Activated T-cell treated with anti-CD3 and anti-CD28 coated beads, Interleukin-2, amount 50 U/mL, for 1 hour (primary cell): ENCODE data around the gene KCTD12.
A peak's percentile ranks its signal among the peaks of the same experiment; 100 is the strongest.
"Not testable (repeated sequence)": the region's sequence is repeated elsewhere in the genome, so short reads cannot be mapped to it uniquely, and the experiment has no call there.

Experiments used
- DNase-seq: peaks from one replicate; pipeline ENCODE4 v3.0.0-alpha.2; 2020

The KCTD12 gene

GRCh38 chr13:76886292-76887075 lies at the start of gene KCTD12:
TSS of gene KCTD12 (minus strand) at chr13:76886405. CDS start at chr13:76886148, 257 bp downstream.
- peak; percentile 85 for DNase-seq

- DNase-seq: no peak
Measured at GRCh38 chr13:76934671-76935070, 48.5 kb upstream of the KCTD12 start.

DNA sequence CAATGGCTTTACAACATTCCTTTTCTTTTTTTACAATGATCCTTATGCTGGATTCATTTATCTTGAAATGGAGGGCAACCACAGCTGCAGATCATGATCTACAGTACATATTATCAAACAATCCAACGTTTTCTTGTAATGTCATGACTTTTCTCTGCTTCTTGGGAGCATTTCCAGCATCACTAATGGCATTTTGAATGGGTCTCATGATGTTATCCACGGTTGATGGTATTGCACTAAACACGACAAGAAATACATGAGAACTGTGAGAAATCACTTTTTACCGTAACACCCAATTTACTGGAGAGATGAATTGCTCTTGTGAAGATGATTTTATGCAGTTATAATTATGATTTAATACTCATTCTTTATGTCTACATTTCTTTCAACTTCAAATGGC lies 45.9 kb upstream of the KCTD12 start:
- no peak for DNase-seq

DNA sequence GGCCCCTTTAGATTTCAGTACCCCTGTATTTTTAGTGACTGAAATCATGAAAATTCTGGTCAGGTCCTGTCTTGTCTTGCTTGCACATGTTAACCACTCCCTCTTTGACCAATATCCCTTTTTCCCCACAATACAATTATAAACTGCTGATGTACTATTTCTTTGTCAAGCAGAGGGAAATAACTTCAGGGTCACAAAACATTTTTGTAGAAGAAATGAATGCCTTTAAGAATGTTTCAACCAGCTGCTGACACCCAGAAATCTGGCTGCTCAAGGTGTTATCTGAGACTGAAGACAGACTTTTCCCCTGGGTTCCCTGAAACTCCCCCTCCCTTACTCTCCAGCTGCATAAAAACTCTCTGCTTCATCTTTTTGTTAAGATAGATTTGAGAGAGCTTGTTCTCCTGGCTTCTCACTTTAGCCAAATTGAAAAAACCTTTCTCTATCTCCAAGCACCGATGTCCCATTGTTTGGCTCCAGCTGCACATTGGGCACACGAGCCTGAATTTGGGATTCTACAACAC lies 43.7 kb upstream of the KCTD12 start:
- no peak for DNase-seq

GRCh38 chr13:76929320-76929719 lies 43.1 kb upstream of the KCTD12 start:
- DNase-seq: no peak

GRCh38 chr13:76928456-76928855 lies 42.3 kb upstream of the KCTD12 start:
- DNase-seq: no peak

GRCh38 chr13:76927955-76928354 lies 41.8 kb upstream of the KCTD12 start:
- no peak for DNase-seq

DNA sequence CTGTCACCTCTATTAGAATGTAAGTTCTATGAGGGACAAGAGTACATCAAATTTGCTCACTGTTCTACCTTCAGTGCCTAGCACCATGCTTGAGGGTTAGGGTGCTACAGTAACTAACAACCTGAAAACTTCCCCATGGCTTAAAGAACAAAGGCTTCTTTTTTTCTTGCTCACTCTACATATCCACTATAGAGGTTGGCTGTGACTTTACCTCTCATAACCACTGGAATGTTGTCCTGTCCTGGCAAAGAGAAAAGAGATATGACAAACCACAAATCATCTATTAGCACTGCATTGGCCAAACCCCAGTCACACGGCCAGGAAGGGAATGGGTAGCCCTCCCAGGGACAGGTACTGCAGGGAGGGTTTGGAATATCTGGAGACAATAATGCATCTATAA lies 38.9 kb upstream of the KCTD12 start:
- no peak for DNase-seq

DNA sequence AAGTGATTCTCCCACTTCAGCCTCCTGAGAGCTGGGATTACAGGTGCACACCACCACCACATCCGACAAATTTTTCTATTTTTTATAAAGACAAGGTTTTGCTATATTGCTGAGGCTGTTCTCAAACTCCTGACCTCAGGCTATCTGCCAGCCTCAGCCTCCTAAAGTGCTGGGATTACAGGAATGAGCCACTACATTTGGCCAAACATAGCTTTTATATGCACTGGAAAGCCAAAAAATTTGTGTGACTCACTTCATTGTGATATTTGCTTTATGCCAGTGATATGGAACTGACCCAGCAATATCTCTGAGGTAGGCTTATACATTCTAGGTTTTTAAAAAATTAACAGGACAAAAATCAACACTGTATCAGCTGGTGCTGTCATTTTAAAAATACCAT lies 35.3 kb upstream of the KCTD12 start:
- no peak for DNase-seq

DNA sequence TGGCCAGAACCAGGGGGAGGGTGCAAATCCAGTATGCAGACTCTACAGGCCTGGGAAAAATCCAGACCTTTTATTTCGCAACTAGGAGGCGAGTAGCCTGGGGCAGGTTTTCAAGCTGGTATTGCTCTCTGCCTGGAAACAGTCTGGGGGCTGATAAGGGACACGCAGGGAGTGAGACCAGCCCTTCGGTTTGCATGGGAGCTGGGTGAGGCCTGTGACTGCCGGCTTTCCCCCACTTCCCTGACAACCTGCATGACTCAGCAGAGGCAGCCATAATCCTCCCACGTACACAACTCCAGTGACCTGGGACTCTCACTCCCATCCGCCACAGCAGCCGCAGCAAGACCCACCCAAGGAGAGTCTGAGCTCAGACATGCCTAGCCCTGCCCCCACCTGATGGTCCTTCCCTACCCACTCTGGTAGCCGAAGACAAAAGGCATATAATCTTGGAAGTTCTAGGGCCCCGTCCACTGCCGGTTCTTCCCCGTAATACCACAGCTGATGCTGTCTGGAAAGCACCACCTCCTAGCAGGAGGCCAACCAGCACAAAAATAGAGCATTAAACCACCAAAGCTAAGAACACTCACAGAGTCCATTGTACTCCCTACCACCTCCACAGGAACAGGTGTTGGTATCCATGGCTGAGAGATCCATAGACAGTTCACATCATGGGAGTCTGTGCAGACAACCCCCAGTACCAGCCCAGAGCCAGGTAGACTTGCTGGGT lies 31.7 kb upstream of the KCTD12 start:
- not testable (repeated sequence) for DNase-seq

DNA sequence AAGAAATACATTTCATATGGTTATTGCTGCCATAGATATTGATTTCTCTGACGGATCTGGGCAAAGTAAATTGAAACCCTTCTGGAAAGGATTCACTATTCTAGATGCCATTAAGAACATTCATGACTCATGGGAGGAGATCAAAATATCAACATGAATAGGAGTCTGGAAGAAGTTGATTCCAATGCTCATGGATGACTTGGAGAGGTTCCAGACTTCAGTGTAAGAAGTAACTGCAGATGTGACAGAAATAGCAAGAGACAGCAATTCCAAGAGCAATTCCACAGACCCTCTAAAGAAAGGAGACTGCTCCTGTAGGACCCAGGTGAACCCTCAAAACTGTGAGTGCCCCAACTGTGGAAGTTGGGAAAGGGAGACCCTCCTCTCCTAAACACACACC lies 30.9 kb upstream of the KCTD12 start:
- no peak for DNase-seq

GRCh38 chr13:76913898-76914297 lies 27.7 kb upstream of the KCTD12 start:
- DNase-seq: no peak

- DNase-seq: no peak
Measured at GRCh38 chr13:76912476-76912875, 26.3 kb upstream of the KCTD12 start.

- DNase-seq: no peak
Measured at GRCh38 chr13:76904507-76904906, 18.3 kb upstream of the KCTD12 start.

- DNase-seq: peak; percentile 66
Measured at GRCh38 chr13:76903544-76904162, 17.4 kb upstream of the KCTD12 start.

- DNase-seq: not testable (repeated sequence)
Measured at GRCh38 chr13:76899066-76899465, 12.9 kb upstream of the KCTD12 start.

DNA sequence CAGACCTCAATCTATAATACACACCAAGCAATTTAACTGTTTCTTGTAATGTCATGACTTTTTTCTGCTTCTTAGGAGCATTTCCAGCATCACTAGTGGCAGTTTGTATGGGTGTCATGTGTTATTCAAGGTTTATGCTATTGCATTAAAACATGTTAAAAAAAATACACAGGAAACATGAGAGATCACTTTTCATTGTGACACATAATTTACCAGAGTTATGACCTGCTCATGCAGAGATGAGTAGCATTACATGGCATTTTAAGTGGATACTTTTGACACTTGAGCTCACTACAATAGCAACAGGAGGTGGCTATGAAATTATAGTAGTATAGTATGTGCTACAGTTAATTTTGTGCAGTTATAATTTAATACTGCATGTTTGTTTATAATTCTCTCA lies 11.0 kb upstream of the KCTD12 start:
- not testable (repeated sequence) for DNase-seq

DNA sequence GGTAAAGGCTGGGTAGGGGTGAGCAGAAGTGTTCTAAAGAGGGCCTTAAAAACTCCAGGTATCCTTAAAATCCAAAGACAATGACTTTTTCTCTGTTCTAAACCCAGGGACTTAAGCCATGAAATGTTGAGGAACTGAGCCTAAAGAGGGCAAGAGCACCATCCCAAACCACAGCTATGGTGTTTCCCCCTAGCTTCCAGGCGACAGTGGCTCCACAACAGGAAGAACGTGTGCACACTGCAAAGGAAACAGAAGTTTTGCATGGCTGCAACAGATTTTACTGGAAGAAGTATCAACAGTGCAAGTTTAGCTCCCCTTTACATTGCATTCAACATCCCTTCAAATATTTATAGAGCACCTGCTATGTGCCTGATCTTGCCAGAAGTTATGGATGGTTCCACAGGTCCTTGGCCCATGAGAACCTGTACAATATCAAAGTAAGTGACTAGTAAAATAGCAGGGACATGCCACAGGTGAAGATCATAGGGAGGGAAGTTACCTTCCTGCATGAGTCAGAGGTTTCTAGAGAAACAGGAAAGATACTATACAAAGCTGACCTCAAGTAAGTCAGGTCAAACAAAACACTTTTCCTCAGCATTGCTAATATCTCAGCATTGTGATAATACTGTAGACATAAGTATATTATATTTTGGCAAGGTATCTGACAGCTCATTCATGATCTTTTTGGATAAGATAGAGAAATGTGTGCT lies 8.4 kb upstream of the KCTD12 start:
- DNase-seq: no peak

- no peak for DNase-seq
Measured at GRCh38 chr13:76892488-76892887, 6.3 kb upstream of the KCTD12 start.

GRCh38 chr13:76890021-76890420 lies 3.8 kb upstream of the KCTD12 start:
- no peak for DNase-seq

- DNase-seq: no peak
Measured at GRCh38 chr13:76889254-76889653, 3.0 kb upstream of the KCTD12 start.

- no peak for DNase-seq
Measured at GRCh38 chr13:76888421-76888820, 2.2 kb upstream of the KCTD12 start.

GRCh38 chr13:76887076-76887563 lies 915 bp upstream of the KCTD12 start:
- no peak for DNase-seq
